ENCODE data around the gene HJV. TPM values are rescaled to one million over a fixed set of nuclear protein-coding genes. Genes with fewer than 3 reads are reported as not detected.
A peak's percentile ranks its signal among the peaks of the same experiment; 100 is the strongest.

Gene HJV
- total RNA-seq, 1 experiment from 2014 or later = not detected

- Histone ChIP-seq H3K56ac (ENCODE audit: insufficient read length, low read depth, low read length) (no peak overlapping the region), H3K9me3 (ENCODE audit: control insufficient read depth, low read depth, low read length) (no peaks in the 10 kb centered on the region), H3K27ac (ENCODE audit: insufficient read length, low read depth, low read length) (no peak overlapping the region), H3K9ac (ENCODE audit: extremely low read depth, insufficient read length, low read length) (no peak overlapping the region), H3K4ac (ENCODE audit: low read depth, low read length) (no peak overlapping the region), H3K4me1 (ENCODE audit: insufficient read depth, low read length) (peaks cover 9% of the 10 kb centered on the region; the same call in 1 of the 2 replicates), H4K91ac (ENCODE audit: insufficient read length, low read depth, low read length) (no peak overlapping the region), H2AK5ac (ENCODE audit: insufficient read length, low read length) (no peak overlapping the region), H3K27me3 (ENCODE audit: insufficient read depth, low read length) (no peaks in the 10 kb centered on the region), H4K8ac (replicated peaks; ENCODE audit: insufficient read length, low read depth, low read length) (no peak overlapping the region), H2BK120ac (ENCODE audit: low read depth, low read length, poor library complexity, severe bottlenecking) (no peak overlapping the region), H2AFZ (ENCODE audit: low read length) (no peak overlapping the region), H2BK12ac (ENCODE audit: insufficient read length, low read depth, low read length) (no peak overlapping the region), H3K4me2 (ENCODE audit: insufficient read depth, insufficient read length, low read length) (no peak overlapping the region), H3T11ph (ENCODE audit: low read length) (no peak overlapping the region), H3K79me1 (ENCODE audit: insufficient read depth, low read depth, low read length, poor library complexity, severe bottlenecking) (no peaks in the 10 kb centered on the region), H3K23ac (ENCODE audit: insufficient read length, low read depth, low read length) (no peak overlapping the region), H2BK20ac (ENCODE audit: low read depth, low read length, poor library complexity, severe bottlenecking) (no peak overlapping the region), H4K5ac (ENCODE audit: insufficient read length, low read depth, low read length) (no peak overlapping the region), H3K23me2 (ENCODE audit: insufficient read length, low read depth, low read length, poor library complexity, severe bottlenecking) (no peaks in the 10 kb centered on the region), H2BK5ac (ENCODE audit: insufficient read length, low read length) (no peak overlapping the region), H3K18ac (ENCODE audit: insufficient read length, low read depth, low read length) (peak overlapping the region; percentile 33), H3K79me2 (ENCODE audit: insufficient read depth, low read length) (no peaks in the 10 kb centered on the region), H4K20me1 (ENCODE audit: control insufficient read depth, insufficient read depth, insufficient read length) (no peaks in the 10 kb centered on the region), H2BK15ac (ENCODE audit: low read depth, low read length) (no peak overlapping the region), H3K14ac (ENCODE audit: insufficient read depth, low read length) (peak overlapping the region; percentile 32; the same call in 1 of the 2 replicates)
- peaks cover 23 to 28% of the 10 kb centered on the region in 2 experiments for H3K4me1 Mint-ChIP-seq
- H3K27me3 Mint-ChIP-seq (ENCODE audit: low read depth) = peaks cover 5% of the 10 kb centered on the region
- WGBS (ENCODE audit: extremely low coverage, insufficient read length, low lambda C conversion rate) = no CpG with 5 or more reads among the region's 2 CpGs
- no peak overlapping the region for H3K4me3 Mint-ChIP-seq
- no peak for DNase-seq
- H3K36me3 Mint-ChIP-seq (ENCODE audit: insufficient read depth in 1 of 3, low read depth in 3 of 3) = no peaks in the 10 kb centered on the region
- no peaks in the 10 kb centered on the region for H3K9me3 Mint-ChIP-seq
- TF ChIP-seq CTCF (conservative IDR thresholded peaks at IDR 0.05) = no peak
- H3K27ac Mint-ChIP-seq = peak overlapping the region in 1 of 3 experiments; percentile 78; a peak in 3 of 7 replicates
Measured at GRCh38 chr1:145985129-145985501, 36.4 kb downstream of the HJV start.

All from H9 (cell line).